GM18526 (cell line): ENCODE results near the gene RHBG.

ENCODE experiments used
- POLR2A ChIP-seq: IDR thresholded peaks from 3 replicates; pipeline ENCODE4 v1.6.1; 2011; ENCODE audit not compliant: insufficient read length; ENCODE audit errors: extremely low read depth

Gene RHBG

DNA sequence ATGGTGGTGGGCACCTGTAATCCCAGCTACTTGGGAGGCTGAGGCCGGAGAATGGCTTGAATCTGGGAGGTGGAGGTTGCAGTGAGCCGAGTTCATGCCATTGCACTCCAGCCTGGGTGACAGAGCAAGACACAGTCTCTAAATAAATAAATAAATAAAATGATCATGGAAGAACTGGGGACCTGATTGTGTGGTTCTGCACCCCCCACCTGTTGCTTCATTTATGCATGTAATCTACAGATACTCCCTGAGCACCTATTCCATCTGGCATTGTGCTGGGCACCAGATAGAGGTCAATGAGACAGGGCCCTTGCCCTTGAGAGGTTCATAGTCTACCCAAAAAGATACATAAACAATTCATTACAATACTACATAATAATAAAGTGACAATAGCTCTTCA, 11.0 kb upstream of the RHBG start:
- TF ChIP-seq POLR2A = no peak

DNA sequence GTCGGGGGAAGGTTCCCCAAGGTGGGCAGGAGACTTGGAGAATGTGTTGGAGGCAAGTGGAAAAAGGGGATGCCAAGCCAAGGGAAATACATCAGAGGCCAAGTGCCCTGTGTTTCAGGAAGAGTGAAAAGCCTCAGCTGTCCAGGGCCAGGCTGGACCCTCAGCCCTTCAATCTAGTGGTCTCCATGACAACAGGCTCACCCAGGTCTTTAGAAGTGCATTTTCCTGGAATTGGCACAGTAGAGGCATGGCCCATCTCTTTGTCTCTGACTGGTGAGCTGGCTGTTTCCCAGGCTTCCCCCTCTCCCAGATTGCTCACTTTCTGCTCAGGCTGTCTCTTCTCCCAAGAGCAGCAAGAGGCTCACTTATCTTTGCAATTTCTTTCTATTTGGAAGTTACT, 10.4 kb upstream of the RHBG start:
- no peak for TF ChIP-seq POLR2A

DNA sequence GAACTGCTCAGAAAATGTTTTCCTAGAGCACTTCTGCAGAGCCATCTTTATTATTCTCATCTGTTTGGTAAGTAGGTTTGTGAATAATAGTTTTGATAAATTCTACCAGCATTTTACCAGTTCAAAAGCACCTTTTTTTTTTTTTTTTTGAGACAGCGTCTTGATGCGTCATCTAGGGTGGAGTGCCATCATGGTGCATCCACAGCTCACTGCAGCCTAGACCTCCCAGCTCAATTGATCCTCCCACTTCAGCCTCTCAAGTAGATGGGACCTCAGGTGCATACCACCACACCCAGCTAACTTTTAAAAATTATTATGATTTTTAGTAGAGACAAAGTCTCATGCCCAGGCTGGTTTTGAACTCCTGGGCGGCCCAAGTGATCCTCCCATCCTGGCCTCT, 9.8 kb upstream of the RHBG start:
- no peak for TF ChIP-seq POLR2A

DNA sequence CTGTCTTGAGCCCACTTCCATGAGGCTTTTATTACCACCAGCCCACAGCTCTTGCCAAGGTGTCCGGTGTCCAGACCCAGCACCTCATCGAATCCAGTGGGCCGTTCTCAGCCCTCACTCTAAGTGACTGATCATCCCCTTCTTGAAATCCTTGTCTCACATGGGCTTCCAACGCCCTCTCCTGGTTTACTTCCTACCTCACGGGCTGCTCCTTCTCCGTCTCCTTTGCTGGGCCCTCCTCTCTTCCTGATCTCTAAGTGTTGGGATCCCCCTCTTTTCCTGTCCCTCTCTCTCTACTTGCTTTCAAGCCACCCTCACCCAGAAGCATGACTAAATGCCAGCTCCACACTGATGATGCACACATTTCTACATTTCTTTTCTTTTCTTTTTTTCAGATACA, 9.0 kb upstream of the RHBG start:
- no peak for TF ChIP-seq POLR2A

DNA sequence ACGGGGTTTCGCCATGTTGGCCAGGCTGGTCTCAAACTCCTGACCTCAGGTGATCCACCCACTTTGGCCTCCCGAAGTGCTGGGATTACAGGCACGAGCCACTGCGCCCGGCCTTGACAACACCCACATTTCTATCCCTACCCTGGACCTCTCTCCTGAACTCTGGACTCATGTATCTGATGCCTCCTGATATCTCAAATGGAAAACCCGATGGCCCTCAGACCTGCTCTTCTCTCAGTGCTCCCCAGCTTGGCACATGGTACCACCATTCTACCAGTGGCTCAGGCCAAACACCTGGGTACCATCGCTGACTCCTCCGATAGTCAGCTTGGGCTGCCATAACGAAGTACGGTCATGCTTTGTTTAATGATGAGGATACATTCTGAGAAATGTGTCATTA, 8.5 kb upstream of the RHBG start:
- no peak for TF ChIP-seq POLR2A

DNA sequence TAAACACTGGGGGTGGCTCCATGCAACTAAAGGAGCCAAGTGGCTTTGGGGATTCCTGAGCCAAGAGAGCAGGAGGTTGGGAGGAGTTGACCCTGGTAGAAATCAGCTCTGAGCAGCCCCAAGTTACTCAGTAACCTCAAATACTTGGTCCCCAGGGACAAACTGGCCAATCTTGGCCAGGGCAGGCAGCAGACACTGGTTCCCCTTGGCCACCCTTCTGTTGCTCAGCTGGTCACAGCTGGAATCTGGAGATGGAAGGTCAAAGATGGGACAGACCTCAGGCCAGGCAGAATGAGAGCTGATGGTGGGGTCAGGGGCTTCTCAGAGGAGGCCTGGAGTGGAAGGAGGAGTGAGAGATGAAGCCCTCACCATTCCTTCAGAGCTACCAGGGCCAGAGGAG, 3.3 kb upstream of the RHBG start:
- TF ChIP-seq POLR2A = no peak

DNA sequence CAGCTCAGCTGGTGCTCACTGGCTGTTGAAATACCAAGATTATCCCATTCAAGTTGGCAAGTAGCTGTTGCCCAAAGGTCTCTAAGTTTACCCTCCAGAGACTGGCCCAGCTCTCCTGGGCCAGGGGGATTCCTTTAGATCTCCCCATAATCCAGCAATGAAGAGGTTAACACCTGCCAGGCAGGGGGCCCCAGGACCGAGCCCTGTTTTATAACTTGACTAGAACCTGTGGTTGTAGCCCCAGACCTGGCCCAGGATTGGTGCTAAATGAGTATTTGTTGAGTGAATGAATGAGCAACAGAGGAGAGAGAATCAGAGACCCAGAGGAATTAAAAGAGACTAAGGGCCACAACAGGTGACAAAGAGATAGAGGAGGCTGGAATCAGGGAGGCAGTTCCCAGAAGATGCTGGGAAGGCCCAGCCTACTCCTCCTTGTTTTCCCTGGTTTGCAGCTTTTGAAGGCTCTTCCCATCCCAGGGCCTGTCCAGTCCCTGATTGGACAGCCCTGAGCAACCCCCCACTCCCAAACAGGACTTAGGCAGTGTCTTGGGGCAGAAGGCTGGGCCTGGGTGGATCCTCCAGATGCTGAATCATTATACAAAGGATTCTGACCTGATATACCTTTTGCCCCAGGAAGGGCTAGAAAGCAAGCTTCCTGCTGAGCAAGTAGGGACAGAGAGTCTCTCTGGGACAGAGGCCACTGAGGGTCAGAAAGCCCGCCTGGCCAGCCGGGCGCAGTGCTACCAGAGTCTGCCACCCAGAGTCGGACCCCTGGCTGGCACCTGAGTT, 2.4 kb upstream of the RHBG start:
- no peak for TF ChIP-seq POLR2A

DNA sequence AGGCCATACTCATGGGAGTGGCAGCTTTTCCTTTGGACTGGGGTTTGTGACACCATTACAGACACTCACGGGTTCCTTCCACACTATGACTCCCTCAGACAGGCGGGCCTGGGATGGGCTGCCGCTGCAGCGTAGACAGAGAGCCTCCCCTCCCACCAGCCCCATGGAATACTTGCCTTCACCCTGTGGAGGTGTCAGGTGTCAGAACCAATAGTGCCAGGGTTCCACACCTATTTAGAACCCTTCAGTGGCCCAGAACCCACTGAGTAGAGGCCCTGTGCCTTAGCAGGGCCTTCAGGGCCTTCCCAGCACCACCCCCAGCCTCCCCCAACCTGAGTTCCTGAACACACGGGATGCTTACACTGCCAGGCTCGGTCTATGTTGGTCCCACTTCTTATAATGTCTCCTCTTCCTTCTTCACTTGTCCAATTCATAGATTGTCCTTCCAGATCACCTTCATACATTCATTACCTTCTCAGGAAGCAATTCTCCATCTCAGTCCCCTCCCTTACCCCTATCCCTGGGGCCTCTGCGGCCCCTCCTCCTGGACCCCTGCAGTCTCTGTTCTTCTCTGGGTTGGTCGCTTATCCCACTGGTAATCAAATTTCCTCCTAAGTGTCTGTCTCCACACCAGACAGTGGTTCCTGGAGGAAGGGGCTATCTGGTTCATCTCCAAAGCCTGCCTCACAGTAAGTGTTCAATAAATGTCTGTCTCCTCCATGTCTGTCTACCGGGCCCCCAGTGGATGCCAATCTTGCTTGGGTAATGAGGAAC, 1.4 kb upstream of the RHBG start:
- TF ChIP-seq POLR2A = no peak

DNA sequence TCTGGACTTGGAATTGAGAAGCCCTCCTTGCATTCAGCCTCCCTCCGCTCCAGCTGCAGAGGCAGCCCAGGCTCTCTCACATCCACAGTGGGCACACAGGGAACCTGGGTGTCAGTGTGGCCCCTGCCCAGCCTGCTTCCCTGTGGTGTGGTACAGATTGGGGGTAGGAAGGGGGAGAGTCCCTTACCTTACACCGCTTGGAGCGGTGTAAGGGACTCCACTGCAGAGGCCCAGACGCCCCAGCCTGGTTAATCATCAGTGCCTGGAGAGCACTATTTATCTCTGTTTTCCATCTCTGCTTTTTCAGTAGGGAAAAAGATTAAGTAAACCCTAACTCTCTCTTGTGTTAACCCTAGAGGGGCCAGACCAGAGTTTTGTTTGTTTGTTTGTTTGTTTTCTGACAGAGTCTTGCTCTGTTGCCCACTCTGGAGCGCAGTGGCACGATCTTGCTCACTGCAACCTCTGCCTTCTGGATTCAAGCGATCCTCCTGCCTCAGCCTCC, 803 bp upstream of the RHBG start:
- TF ChIP-seq POLR2A = no peak

DNA sequence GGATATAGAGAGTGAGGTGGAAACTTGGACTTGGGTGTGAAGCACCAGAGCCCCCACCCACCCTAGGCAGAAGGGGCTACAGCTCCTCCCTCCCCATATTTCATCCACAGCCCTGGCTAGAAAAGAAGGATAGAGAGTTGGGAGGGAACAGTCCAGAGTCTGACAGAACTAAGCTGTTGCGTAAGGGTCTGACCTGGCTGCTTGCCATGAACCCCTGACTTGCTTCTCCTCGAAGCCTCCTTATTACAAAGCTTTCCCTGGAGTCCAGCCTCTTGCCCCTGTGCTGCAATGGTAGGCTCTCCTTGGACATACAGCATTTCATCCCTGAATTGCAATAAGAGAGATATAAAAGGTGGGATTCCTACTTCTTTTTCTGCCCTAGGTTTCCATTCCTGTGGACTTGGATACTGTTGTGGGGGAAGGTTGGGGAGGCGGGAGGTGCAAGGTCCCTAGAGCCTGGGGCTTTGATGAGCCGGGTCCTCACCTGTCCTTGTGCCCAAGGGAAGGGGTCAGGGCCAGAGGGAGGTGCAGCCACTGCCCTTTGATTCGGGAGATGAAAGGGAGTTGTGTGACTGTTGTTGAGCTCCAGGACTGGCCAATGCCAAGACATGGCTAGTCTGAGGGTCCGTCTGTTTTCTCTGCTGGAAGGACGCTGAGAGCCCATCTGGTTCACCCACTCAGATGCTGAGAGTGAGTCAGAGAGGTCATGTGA, 2.7 kb downstream of the RHBG start:
- no peak for TF ChIP-seq POLR2A

DNA sequence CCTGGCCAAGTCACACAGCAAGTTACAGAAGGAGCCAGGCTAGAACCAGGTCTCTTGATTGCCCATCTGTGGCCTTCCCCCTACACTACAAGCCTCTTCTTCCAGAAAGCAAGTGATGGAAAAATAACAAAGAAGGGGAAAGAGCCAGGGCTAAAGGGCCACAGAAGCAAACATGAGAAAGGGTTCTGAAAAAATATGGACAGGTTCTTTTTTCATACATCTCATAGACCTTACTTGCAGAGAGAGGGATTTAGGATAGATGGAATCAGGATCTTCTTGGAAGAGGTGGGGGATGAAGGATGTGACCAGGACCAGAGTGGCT, 3.2 kb downstream of the RHBG start:
- TF ChIP-seq POLR2A = no peak

DNA sequence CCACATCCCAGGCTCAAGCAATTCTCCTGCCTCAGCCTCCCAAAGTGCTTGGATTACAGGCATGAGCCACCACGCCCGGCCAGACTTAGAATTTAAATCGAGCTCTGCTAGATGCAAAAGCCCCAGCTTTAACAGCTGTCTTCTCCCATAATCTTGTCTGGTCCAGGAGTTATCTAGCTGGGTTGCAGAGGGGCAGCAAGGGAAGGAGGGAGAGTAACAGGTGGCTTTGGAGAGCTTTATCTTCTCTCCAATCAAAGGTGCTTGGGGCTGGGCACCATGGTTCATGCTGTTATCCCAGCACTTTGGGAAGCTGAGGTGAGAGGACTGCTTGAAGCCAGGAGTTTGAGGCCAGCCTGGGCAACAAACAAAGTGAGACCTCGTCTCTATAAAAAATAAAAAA, 3.9 kb downstream of the RHBG start:
- no peak for TF ChIP-seq POLR2A

DNA sequence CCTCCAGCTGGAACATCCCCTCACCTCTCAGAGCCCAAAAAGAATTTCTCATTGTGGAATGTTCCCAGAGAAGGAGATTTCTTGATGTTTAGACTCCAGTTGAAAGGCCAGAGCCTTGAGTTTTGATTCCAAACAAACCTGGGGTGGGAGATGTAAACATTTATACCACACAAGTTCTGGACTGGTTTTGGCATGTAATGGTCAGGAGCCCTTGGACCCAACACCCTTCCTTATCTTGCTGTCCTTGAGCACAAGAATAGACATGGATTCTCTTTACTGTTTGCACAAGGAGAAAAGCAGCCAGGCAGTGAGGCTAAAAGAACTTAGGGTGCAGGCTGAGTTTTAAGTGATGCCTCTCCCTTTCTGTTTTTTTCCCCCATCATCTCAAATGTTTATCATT, 4.5 kb downstream of the RHBG start:
- TF ChIP-seq POLR2A = no peak

DNA sequence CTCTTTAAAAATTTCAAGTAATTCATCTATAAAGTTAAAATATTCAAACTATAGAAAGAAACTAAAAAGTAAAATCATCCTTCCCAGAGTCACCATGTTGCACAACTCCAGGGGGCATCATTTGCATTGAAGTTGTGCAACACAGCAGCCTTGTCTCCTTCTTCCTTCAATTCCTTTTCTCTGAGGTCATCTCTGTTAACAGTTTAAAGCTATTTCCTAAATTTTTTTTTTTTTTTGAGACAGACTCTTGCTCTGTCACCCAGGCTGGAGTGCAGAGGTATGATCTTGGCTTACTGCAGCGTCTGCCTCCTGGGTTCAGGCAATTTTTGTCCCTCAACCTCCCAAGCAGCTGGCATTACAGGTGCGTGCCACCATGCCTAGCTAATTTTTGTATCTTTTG, 7.1 kb downstream of the RHBG start:
- TF ChIP-seq POLR2A = no peak

DNA sequence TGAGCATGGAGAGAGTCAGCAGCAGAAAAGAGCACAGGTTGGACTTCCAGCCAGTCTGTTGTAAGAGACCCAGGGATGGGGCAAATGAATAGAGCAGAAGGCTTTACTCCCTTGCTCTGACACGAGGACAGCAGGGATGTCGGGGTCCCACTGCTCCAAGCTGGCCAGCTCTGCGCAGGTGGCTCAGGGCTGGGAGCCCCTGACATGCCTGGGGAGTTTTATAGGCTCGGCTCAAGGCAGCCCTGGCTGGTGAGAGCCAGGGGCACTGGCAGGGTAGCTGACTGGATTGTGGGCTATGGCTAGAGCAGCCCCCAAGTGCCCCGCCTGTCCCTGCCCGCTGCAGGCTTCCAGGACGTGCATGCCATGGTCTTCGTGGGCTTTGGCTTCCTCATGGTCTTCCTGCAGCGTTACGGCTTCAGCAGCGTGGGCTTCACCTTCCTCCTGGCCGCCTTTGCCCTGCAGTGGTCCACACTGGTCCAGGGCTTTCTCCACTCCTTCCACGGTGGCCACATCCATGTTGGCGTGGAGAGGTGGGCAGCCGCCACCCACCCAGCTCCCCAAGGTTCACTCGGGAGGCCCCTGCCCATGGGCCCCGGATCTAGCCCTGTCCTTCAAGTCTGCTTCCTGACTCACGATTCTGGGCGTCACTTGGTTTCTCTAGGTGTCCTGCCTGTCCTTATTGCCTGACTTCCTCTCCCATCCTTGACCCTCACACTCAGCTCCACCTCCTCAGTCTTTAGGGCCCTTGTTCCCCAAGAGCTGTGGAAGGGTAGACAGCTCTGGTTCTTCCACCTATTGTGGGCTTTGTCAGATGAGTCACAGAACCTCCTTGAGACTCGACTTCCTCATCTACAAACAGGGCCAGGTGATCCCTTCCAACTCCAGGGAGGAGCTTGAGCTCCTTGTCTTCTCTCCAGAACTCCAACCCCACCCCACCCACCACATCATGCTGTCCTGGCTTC, 8.2 kb downstream of the RHBG start:
- no peak for TF ChIP-seq POLR2A
